GM23248 (cell line): ENCODE results near the gene EZR. TPM values are rescaled to one million over a fixed set of nuclear protein-coding genes. Genes with fewer than 3 reads are reported as not detected.
A peak's percentile ranks its signal among the peaks of the same experiment; 100 is the strongest.

Experiments used
- DNase-seq: peaks from one replicate; pipeline ENCODE4 v3.0.0-alpha.2; 2015
- H2AFZ ChIP-seq: fragments of 200-600 bp; sonication (generic); 2 replicates; pipeline ENCODE4 v1.6.1; 2016; ENCODE audit warnings: antibody characterized with exemption
- H3F3A ChIP-seq: fragments of 200-600 bp; sonication (generic); 2 replicates; pipeline ENCODE4 v1.6.1; 2016; ENCODE audit warnings: mild to moderate bottlenecking, antibody characterized with exemption, mixed run types; ENCODE audit not compliant: insufficient read depth
- H3K27ac ChIP-seq: fragments of 200-600 bp; sonication (generic); 2 replicates; pipeline ENCODE4 v1.5.1; 2016; ENCODE audit warnings: mild to moderate bottlenecking
- H3K27me3 ChIP-seq: fragments of 200-600 bp; sonication (generic); replicated peaks from 2 replicates; pipeline ENCODE4 v1.6.1; 2016; ENCODE audit warnings: mild to moderate bottlenecking; ENCODE audit not compliant: insufficient read depth
- H3K36me3 ChIP-seq: fragments of 200-600 bp; sonication (generic); 2 replicates; pipeline ENCODE4 v1.6.1; 2016; ENCODE audit warnings: low read depth, mild to moderate bottlenecking
- H3K4me1 ChIP-seq: fragments of 200-600 bp; sonication (generic); 2 replicates; pipeline ENCODE4 v1.6.1; 2016; ENCODE audit warnings: mild to moderate bottlenecking; ENCODE audit not compliant: insufficient read depth
- H3K4me2 ChIP-seq: fragments of 200-600 bp; sonication (generic); one replicate; pipeline ENCODE4 v1.6.1; 2016; ENCODE audit warnings: mild to moderate bottlenecking; ENCODE audit not compliant: unreplicated experiment
- H3K4me3 ChIP-seq: fragments of 200-600 bp; sonication (generic); 2 replicates; pipeline ENCODE4 v1.5.1; 2016; ENCODE audit warnings: mild to moderate bottlenecking
- H3K79me2 ChIP-seq: fragments of 200-600 bp; sonication (generic); 2 replicates; pipeline ENCODE4 v1.6.1; 2016; ENCODE audit warnings: mild to moderate bottlenecking; ENCODE audit not compliant: insufficient read depth
- H3K9ac ChIP-seq: fragments of 200-600 bp; sonication (generic); 2 replicates; pipeline ENCODE4 v1.6.1; 2016; ENCODE audit warnings: mild to moderate bottlenecking
- H3K9me2 ChIP-seq: fragments of 200-600 bp; sonication (generic); 2 replicates; pipeline ENCODE4 v1.6.1; 2016; ENCODE audit warnings: mixed run types, mild to moderate bottlenecking, moderate library complexity; ENCODE audit not compliant: insufficient read depth
- H3K9me3 ChIP-seq: fragments of 200-600 bp; sonication (generic); one replicate; pipeline ENCODE4 v1.6.1; 2017; ENCODE audit warnings: low read depth
- H4K20me1 ChIP-seq: fragments of 200-600 bp; sonication (generic); 2 replicates; pipeline ENCODE4 v1.6.0; 2016; ENCODE audit not compliant: insufficient read depth
- EZH2 ChIP-seq: fragments of 200-600 bp; sonication (generic); IDR thresholded peaks from 2 replicates; pipeline ENCODE4 v1.6.1; 2018; ENCODE audit warnings: antibody characterized with exemption, mild to moderate bottlenecking; ENCODE audit not compliant: insufficient read depth, poor library complexity, severe bottlenecking
- EZH2phosphoT487 ChIP-seq: fragments of 200-600 bp; sonication (generic); IDR thresholded peaks from 2 replicates; pipeline ENCODE4 v1.6.1; 2018; ENCODE audit warnings: antibody characterized with exemption, moderate library complexity, mild to moderate bottlenecking, low read depth; ENCODE audit not compliant: insufficient read depth
- WGBS, 2 experiments: methylation state at CpG; one replicate each; pipeline ENCODE4 v1.1.6; 2015 to 2017; ENCODE audit warnings: low lambda C conversion rate in 2 of 2, low coverage in 1 of 2; ENCODE audit errors: missing lambda C conversion rate in 2 of 2; 5-methylcytosine and 5-hydroxymethylcytosine counted together
- in situ Hi-C: fragments of 300-500 bp; cut with MboI; formaldehyde crosslinking; loops from 2 replicates; pipeline ENCODE4 v1.15.0; 2020
- polyA plus RNA-seq: library from polyadenylated mRNA; unstranded; fragments of >200 nt; fragmentation: Nextera tagmentation; extraction: Ambion mirVana; gene quantifications from 2 replicates; pipeline ENCODE4 v1.2.1, GENCODE V29; 2016
- total RNA-seq: library from RNA; depleted of rRNA; stranded (reverse); fragments of >200 nt; shearing (Covaris generic); gene quantifications from 2 replicates; pipeline ENCODE4 v1.2.3, GENCODE V29; 2014

Gene EZR
- total and polyA plus RNA-seq, 2 experiments from 2014 or later: 52.4 to 65.2 TPM

GRCh38 chr6:158854214-158855101, 35.3 kb upstream of the EZR start:
- WGBS, 2 experiments: 80 to 85% methylated on average over 7 of the region's 7 CpGs
- H3K79me2 ChIP-seq: no peaks in the 10 kb centered on the region
- H3K36me3 ChIP-seq: no peaks in the 10 kb centered on the region
- H2AFZ ChIP-seq: peak overlapping the region; percentile 40
- H3K27me3 ChIP-seq: no peaks in the 10 kb centered on the region
- peaks cover 38% of the 10 kb centered on the region for H3K4me1 ChIP-seq
- in situ Hi-C loops: no loop called here
- no peaks in the 10 kb centered on the region for H4K20me1 ChIP-seq
- TF ChIP-seq EZH2 (no peak), EZH2phosphoT487 (no peak)
- H3K9me2 ChIP-seq: no peaks in the 10 kb centered on the region
- H3K9me3 ChIP-seq: no peaks in the 10 kb centered on the region
- DNase-seq: peak; percentile 49
- peaks cover 24% of the 10 kb centered on the region for H3F3A ChIP-seq
- no peak overlapping the region for H3K9ac ChIP-seq
- peak overlapping the region; percentile 69 for H3K27ac ChIP-seq
- peak overlapping the region; percentile 42 for H3K4me2 ChIP-seq
- H3K4me3 ChIP-seq: no peak overlapping the region

GRCh38 chr6:158853880-158854213, 34.7 kb upstream of the EZR start:
- H3K79me2 ChIP-seq: no peaks in the 10 kb centered on the region

GRCh38 chr6:158853072-158853879, 34.1 kb upstream of the EZR start:
- in situ Hi-C loops: no loop called here
- Histone ChIP-seq H2AFZ (peak overlapping the region; percentile 40; the same call in 1 of the 2 replicates), H3K27me3 (no peaks in the 10 kb centered on the region), H3K36me3 (no peaks in the 10 kb centered on the region), H3K9ac (0 out of 2 replicates have a peak overlapping the region, but pooled peaks have one; percentile 27), H3K27ac (peak overlapping the region; percentile 69), H3K4me2 (peak overlapping the region; percentile 67), H3K4me3 (no peak overlapping the region), H3K9me2 (no peaks in the 10 kb centered on the region), H3F3A (peaks cover 24% of the 10 kb centered on the region), H3K4me1 (peaks cover 42% of the 10 kb centered on the region), H3K79me2 (no peaks in the 10 kb centered on the region), H3K9me3 (no peaks in the 10 kb centered on the region), H4K20me1 (no peaks in the 10 kb centered on the region)
- peak; percentile 94 for DNase-seq
- TF ChIP-seq EZH2phosphoT487 (no peak), EZH2 (no peak)
- WGBS, 2 experiments: 62% methylated on average over 13 of the region's 13 CpGs

More at GRCh38 chr6:158853880-158854213, 34.7 kb upstream of the EZR start:
- Histone ChIP-seq H3K9me2 (no peaks in the 10 kb centered on the region), H2AFZ (peak overlapping the region; percentile 40), H3K9me3 (no peaks in the 10 kb centered on the region), H3K27ac (peak overlapping the region; percentile 69), H3K4me3 (no peak overlapping the region), H4K20me1 (no peaks in the 10 kb centered on the region), H3K36me3 (no peaks in the 10 kb centered on the region), H3K9ac (0 out of 2 replicates have a peak overlapping the region, but pooled peaks have one; percentile 27), H3K27me3 (no peaks in the 10 kb centered on the region), H3K4me2 (peak overlapping the region; percentile 67), H3F3A (peaks cover 24% of the 10 kb centered on the region), H3K4me1 (peaks cover 42% of the 10 kb centered on the region)
- TF ChIP-seq EZH2: no peak
- no peak for TF ChIP-seq EZH2phosphoT487
- in situ Hi-C loops: no loop called here
- DNase-seq: no peak
- 86 to 89% methylated on average over 6 of the region's 6 CpGs for WGBS, 2 experiments

- TF ChIP-seq EZH2 (no peak), EZH2phosphoT487 (no peak)
These were observed 33.3 kb upstream of the EZR start for GRCh38 chr6:158852312-158853071.

More at GRCh38 chr6:158852312-158853071, 33.3 kb upstream of the EZR start:
- Histone ChIP-seq H3K27me3 (no peaks in the 10 kb centered on the region), H3K4me2 (peak overlapping the region; percentile 67), H3K27ac (0 out of 2 replicates have a peak overlapping the region, but pooled peaks have one; percentile 99), H3K4me3 (no peak overlapping the region), H3K9me3 (no peaks in the 10 kb centered on the region), H2AFZ (no peak overlapping the region), H3K9ac (no peak overlapping the region), H3K4me1 (peaks cover 42% of the 10 kb centered on the region), H3F3A (peaks cover 24% of the 10 kb centered on the region), H3K79me2 (no peaks in the 10 kb centered on the region), H3K36me3 (no peaks in the 10 kb centered on the region), H3K9me2 (no peaks in the 10 kb centered on the region), H4K20me1 (no peaks in the 10 kb centered on the region)
- in situ Hi-C loops: no loop called here
- no peak for DNase-seq
- 97 to 98% methylated on average over 11 of the region's 11 CpGs for WGBS, 2 experiments
